GM21447 (cell line): ENCODE data around the gene FCMR.
"Not testable (repeated sequence)": the region's sequence is repeated elsewhere in the genome, so short reads cannot be mapped to it uniquely, and the experiment has no call there.

Experiments used
- ATAC-seq: cut with Tn5 transposase; IDR thresholded peaks from one replicate; pipeline ENCODE4 v1.9.1; 2021; ENCODE audit not compliant: unreplicated experiment

FCMR gene

GRCh38 chr1:206880314-206880713 lies 41.4 kb downstream of the FCMR start:
- no peak for ATAC-seq

- ATAC-seq, result no peak
Measured at GRCh38 chr1:206878456-206878855, 43.3 kb downstream of the FCMR start.

- ATAC-seq, result no peak
Measured at GRCh38 chr1:206875752-206876377, 45.9 kb downstream of the FCMR start.

- no peak for ATAC-seq
Measured at GRCh38 chr1:206873603-206874188, 48.0 kb downstream of the FCMR start.

- ATAC-seq, result no peak
Measured at GRCh38 chr1:206872139-206872538, 49.6 kb downstream of the FCMR start.

- ATAC-seq, result no peak
Measured at GRCh38 chr1:206868264-206868663, 53.5 kb downstream of the FCMR start.

- ATAC-seq, result no peak
Measured at GRCh38 chr1:206867716-206868115, 54.0 kb downstream of the FCMR start.

- no peak for ATAC-seq
Measured at GRCh38 chr1:206867239-206867638, 54.5 kb downstream of the FCMR start.

- no peak for ATAC-seq
Measured at GRCh38 chr1:206866062-206866461, 55.7 kb downstream of the FCMR start.

- ATAC-seq, result no peak
Measured at GRCh38 chr1:206864939-206865671, 56.6 kb downstream of the FCMR start, which contains the start of gene IL20. Gene IL20 (plus strand): TSS chr1:206865623. CDS start chr1:206865853, 230 bp downstream.

GRCh38 chr1:206863266-206863665 lies 58.5 kb downstream of the FCMR start:
- ATAC-seq, result no peak

- ATAC-seq, result no peak
Measured at GRCh38 chr1:206860165-206860564, 61.6 kb downstream of the FCMR start.

- ATAC-seq, result no peak
Measured at GRCh38 chr1:206859082-206859521, 62.6 kb downstream of the FCMR start.

GRCh38 chr1:206856674-206857464 lies 64.9 kb downstream of the FCMR start:
- no peak for ATAC-seq

- no peak for ATAC-seq
Measured at GRCh38 chr1:206855859-206856258, 65.9 kb downstream of the FCMR start.

GRCh38 chr1:206854401-206855129 lies 67.2 kb downstream of the FCMR start:
- ATAC-seq, result no peak

- ATAC-seq, result not testable (repeated sequence)
Measured at GRCh38 chr1:206853696-206854095, 68.0 kb downstream of the FCMR start.
